H9 (cell line): ENCODE measurements around the gene MRPL9. TPM values are rescaled to one million over a fixed set of nuclear protein-coding genes. Genes with fewer than 3 reads are reported as not detected.

Experiments
- DNase-seq: peaks from one replicate; pipeline ENCODE4 v3.0.0-alpha.2; 2017
- H2AFZ ChIP-seq: one replicate; pipeline ENCODE4 v1.6.1; 2013; ENCODE audit warnings: mild to moderate bottlenecking, low read length, control low read depth, moderate library complexity
- H2AK5ac ChIP-seq: 2 replicates; pipeline ENCODE4 v1.6.1; 2013; ENCODE audit warnings: low read length, control low read depth, mixed read lengths; ENCODE audit not compliant: insufficient read length
- H2BK120ac ChIP-seq: one replicate; pipeline ENCODE4 v1.6.1; 2013; ENCODE audit warnings: low read depth, mild to moderate bottlenecking, low read length, control low read depth, inconsistent platforms; ENCODE audit not compliant: poor library complexity, severe bottlenecking
- H2BK12ac ChIP-seq: 2 replicates; pipeline ENCODE4 v1.6.1; 2013; ENCODE audit warnings: low read length, control low read depth, mixed read lengths, low read depth; ENCODE audit not compliant: insufficient read length
- H2BK15ac ChIP-seq: 2 replicates; pipeline ENCODE4 v1.6.1; 2013; ENCODE audit warnings: low read depth, low read length, control low read depth
- H2BK20ac ChIP-seq: one replicate; pipeline ENCODE4 v1.6.1; 2013; ENCODE audit warnings: low read depth, mild to moderate bottlenecking, low read length, control low read depth, inconsistent platforms; ENCODE audit not compliant: poor library complexity, severe bottlenecking
- H2BK5ac ChIP-seq: 2 replicates; pipeline ENCODE4 v1.6.1; 2013; ENCODE audit warnings: low read length, control low read depth, mixed read lengths; ENCODE audit not compliant: insufficient read length
- H3K14ac ChIP-seq: 2 replicates; pipeline ENCODE4 v1.6.1; 2013; ENCODE audit warnings: low read length, control low read depth; ENCODE audit not compliant: insufficient read depth
- H3K18ac ChIP-seq: 2 replicates; pipeline ENCODE4 v1.6.1; 2013; ENCODE audit warnings: low read depth, mild to moderate bottlenecking, mixed read lengths, low read length, control low read depth; ENCODE audit not compliant: insufficient read length
- H3K23ac ChIP-seq: 2 replicates; pipeline ENCODE4 v1.6.1; 2013; ENCODE audit warnings: low read length, control low read depth, mixed read lengths, low read depth; ENCODE audit not compliant: insufficient read length
- H3K23me2 ChIP-seq: 2 replicates; pipeline ENCODE4 v1.6.1; 2013; ENCODE audit warnings: low read depth, mild to moderate bottlenecking, mixed read lengths, low read length, control low read depth; ENCODE audit not compliant: insufficient read length, poor library complexity, severe bottlenecking
- H3K27ac ChIP-seq: 2 replicates; pipeline ENCODE4 v1.5.1; 2013; ENCODE audit warnings: low read length, control low read depth, mixed read lengths, low read depth; ENCODE audit not compliant: insufficient read length
- H3K27me3 ChIP-seq: 2 replicates; pipeline ENCODE4 v1.6.1; 2013; ENCODE audit warnings: low read length, control low read depth, inconsistent platforms; ENCODE audit not compliant: insufficient read depth
- H3K4ac ChIP-seq: 2 replicates; pipeline ENCODE4 v1.6.1; 2013; ENCODE audit warnings: low read depth, mild to moderate bottlenecking, control low read depth, inconsistent platforms, low read length, moderate library complexity
- H3K4me1 ChIP-seq: 2 replicates; pipeline ENCODE4 v1.6.1; 2013; ENCODE audit warnings: low read length, control low read depth, inconsistent platforms; ENCODE audit not compliant: insufficient read depth
- H3K4me2 ChIP-seq: 2 replicates; pipeline ENCODE4 v1.6.1; 2013; ENCODE audit warnings: low read length, control low read depth, mixed read lengths; ENCODE audit not compliant: insufficient read length, insufficient read depth
- H3K56ac ChIP-seq: 2 replicates; pipeline ENCODE4 v1.6.1; 2013; ENCODE audit warnings: low read depth, mild to moderate bottlenecking, mixed read lengths, low read length, control low read depth; ENCODE audit not compliant: insufficient read length
- H3K79me1 ChIP-seq: 2 replicates; pipeline ENCODE4 v1.6.1; 2013; ENCODE audit warnings: low read depth, mild to moderate bottlenecking, moderate library complexity, low read length, control low read depth, inconsistent platforms; ENCODE audit not compliant: insufficient read depth, poor library complexity, severe bottlenecking
- H3K79me2 ChIP-seq: 2 replicates; pipeline ENCODE4 v1.6.1; 2013; ENCODE audit warnings: low read length, control low read depth, inconsistent platforms; ENCODE audit not compliant: insufficient read depth
- H3K9ac ChIP-seq: 2 replicates; pipeline ENCODE4 v1.6.1; 2013; ENCODE audit warnings: low read length, control low read depth, mixed read lengths; ENCODE audit not compliant: insufficient read length; ENCODE audit errors: extremely low read depth
- H3K9me3 ChIP-seq: one replicate; pipeline ENCODE4 v1.6.1; 2013; ENCODE audit warnings: low read depth, low read length, inconsistent platforms; ENCODE audit not compliant: control insufficient read depth
- H3T11ph ChIP-seq: one replicate; pipeline ENCODE4 v1.6.1; 2013; ENCODE audit warnings: mild to moderate bottlenecking, low read length, control low read depth, inconsistent platforms
- H4K20me1 ChIP-seq: one replicate; pipeline ENCODE4 v1.6.1; 2013; ENCODE audit not compliant: control insufficient read depth, insufficient read length, insufficient read depth
- H4K5ac ChIP-seq: 2 replicates; pipeline ENCODE4 v1.6.1; 2013; ENCODE audit warnings: low read depth, mild to moderate bottlenecking, mixed read lengths, low read length, control low read depth; ENCODE audit not compliant: insufficient read length
- H4K8ac ChIP-seq: replicated peaks from 2 replicates; pipeline ENCODE4 v1.6.1; 2013; ENCODE audit warnings: low read length, control low read depth, mixed read lengths, low read depth; ENCODE audit not compliant: insufficient read length
- H4K91ac ChIP-seq: 2 replicates; pipeline ENCODE4 v1.6.1; 2013; ENCODE audit warnings: low read depth, mild to moderate bottlenecking, moderate library complexity, mixed read lengths, low read length, control low read depth; ENCODE audit not compliant: insufficient read length
- H3K27ac Mint-ChIP-seq, 3 experiments: 2 replicates in 2 of 3; 3 replicates in 1 of 3; pipeline ENCODE4 v1.8.0; 2020 to 2021; ENCODE audit warnings: mixed read lengths in 3 of 3, mild to moderate bottlenecking in 1 of 3, moderate library complexity in 1 of 3
- H3K27me3 Mint-ChIP-seq: 2 replicates; pipeline ENCODE4 v1.8.0; 2021; ENCODE audit warnings: low read depth, mild to moderate bottlenecking, moderate library complexity, mixed read lengths
- H3K36me3 Mint-ChIP-seq, 3 experiments: 2 replicates in 2 of 3; 3 replicates in 1 of 3; pipeline ENCODE4 v1.8.0; 2020 to 2021; ENCODE audit warnings: low read depth in 3 of 3, mixed read lengths in 3 of 3; ENCODE audit not compliant: insufficient read depth in 1 of 3
- H3K4me1 Mint-ChIP-seq, 2 experiments: 2 replicates each; pipeline ENCODE4 v1.8.0; 2020; ENCODE audit warnings: mixed read lengths in 2 of 2
- H3K4me3 Mint-ChIP-seq, 2 experiments: 2 replicates in 1 of 2; 3 replicates in 1 of 2; pipeline ENCODE4 v1.8.0; 2020 to 2021; ENCODE audit warnings: mild to moderate bottlenecking in 2 of 2, mixed read lengths in 2 of 2, moderate library complexity in 1 of 2
- H3K9me3 Mint-ChIP-seq, 2 experiments: 2 replicates in 1 of 2; 3 replicates in 1 of 2; pipeline ENCODE4 v1.8.0; 2020; ENCODE audit warnings: mild to moderate bottlenecking in 2 of 2, mixed read lengths in 2 of 2, moderate library complexity in 1 of 2
- WGBS: extraction: QIAGEN DNeasy Blood & Tissue Kit; methylation state at CpG from one replicate; pipeline ENCODE4 v1.1.7; 2013; ENCODE audit warnings: missing lambda C conversion rate, low lambda C conversion rate, mixed read lengths; ENCODE audit not compliant: insufficient read length; ENCODE audit errors: extremely low coverage; 5-methylcytosine and 5-hydroxymethylcytosine counted together
- total RNA-seq: library from RNA; stranded (reverse); gene quantifications from 2 replicates; pipeline ENCODE4 v1.2.1, GENCODE V29; 2021
- TF ChIP-seq, protein P1 (sequence below): fragments of 200-600 bp; sonication (generic); conservative IDR thresholded peaks from 3 replicates; pipeline ENCODE4 v1.8.0; 2021; ENCODE audit warnings: antibody characterized with exemption, mild to moderate bottlenecking

Gene MRPL9
- total RNA-seq, 1 experiment from 2014 or later, result 102 TPM

DNA sequence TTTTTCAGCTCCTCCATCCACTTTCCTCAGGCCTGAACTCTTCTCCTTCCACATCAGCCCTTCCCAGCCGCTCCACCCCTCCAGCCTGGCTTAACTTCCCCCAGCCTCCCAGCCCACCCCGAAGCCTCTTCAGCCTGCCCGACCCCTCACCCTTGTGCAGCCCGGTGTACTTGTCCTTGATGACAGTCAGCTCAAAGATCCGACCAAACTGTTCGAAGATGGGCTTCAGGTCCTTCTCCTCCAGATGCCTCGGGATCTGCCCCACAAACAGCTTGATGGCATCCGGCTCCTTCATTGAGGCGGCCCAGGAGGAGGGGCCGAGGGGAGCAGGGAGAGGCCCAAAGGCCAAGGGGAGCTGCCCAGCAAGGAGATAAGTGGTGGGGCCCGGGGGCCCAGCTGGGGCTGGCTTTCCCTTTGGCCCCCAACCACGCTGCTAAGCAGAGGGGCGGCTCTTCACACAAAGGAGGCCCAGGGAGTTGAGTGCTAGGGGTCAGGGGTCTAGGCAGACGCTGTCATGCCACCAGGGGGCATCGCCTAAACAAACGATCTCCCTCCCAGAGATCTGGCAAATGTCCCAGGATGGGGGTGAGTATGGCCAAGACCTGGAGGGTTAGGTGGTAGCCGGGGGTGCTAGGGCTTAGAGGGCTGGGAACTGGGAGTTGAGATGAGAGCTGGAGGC, 47.4 kb downstream of the MRPL9 start:
- H3K27ac ChIP-seq, result no peak overlapping the region
- no peak overlapping the region for H2AK5ac ChIP-seq
- Mint-ChIP-seq H3K36me3 (no peaks in the 10 kb centered on the region), H3K27me3 (peaks cover 47% of the 10 kb centered on the region), H3K4me3 (peak overlapping the region; percentile 62 to 82), H3K4me1 (peaks cover 51 to 59% of the 10 kb centered on the region in 2 experiments), H3K9me3 (no peaks in the 10 kb centered on the region), H3K27ac (no peak overlapping the region; a peak in 2 of 7 replicates)
- no peak overlapping the region for H4K8ac ChIP-seq
- H3K4ac ChIP-seq, result no peak overlapping the region
- H3K4me1 ChIP-seq, result 0 out of 2 replicates have a peak, but pooled peaks cover 4% of the 10 kb centered on the region
- H3K4me2 ChIP-seq, result peak overlapping the region; percentile 80
- peaks cover 14% of the 10 kb centered on the region for H3K23me2 ChIP-seq
- no peak overlapping the region for H3T11ph ChIP-seq
- TF ChIP-seq, protein P1, sequence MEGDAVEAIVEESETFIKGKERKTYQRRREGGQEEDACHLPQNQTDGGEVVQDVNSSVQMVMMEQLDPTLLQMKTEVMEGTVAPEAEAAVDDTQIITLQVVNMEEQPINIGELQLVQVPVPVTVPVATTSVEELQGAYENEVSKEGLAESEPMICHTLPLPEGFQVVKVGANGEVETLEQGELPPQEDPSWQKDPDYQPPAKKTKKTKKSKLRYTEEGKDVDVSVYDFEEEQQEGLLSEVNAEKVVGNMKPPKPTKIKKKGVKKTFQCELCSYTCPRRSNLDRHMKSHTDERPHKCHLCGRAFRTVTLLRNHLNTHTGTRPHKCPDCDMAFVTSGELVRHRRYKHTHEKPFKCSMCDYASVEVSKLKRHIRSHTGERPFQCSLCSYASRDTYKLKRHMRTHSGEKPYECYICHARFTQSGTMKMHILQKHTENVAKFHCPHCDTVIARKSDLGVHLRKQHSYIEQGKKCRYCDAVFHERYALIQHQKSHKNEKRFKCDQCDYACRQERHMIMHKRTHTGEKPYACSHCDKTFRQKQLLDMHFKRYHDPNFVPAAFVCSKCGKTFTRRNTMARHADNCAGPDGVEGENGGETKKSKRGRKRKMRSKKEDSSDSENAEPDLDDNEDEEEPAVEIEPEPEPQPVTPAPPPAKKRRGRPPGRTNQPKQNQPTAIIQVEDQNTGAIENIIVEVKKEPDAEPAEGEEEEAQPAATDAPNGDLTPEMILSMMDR, result peak; percentile 65
- H2BK20ac ChIP-seq, result no peak overlapping the region
- H3K14ac ChIP-seq, result no peak overlapping the region; the same call in 1 of the 2 replicates
- WGBS, result no CpG with 5 or more reads among the region's 17 CpGs
- no peak overlapping the region for H3K9ac ChIP-seq
- no peak overlapping the region for H3K23ac ChIP-seq
- H4K5ac ChIP-seq, result no peak overlapping the region
- H3K18ac ChIP-seq, result no peak overlapping the region
- no peaks in the 10 kb centered on the region for H3K9me3 ChIP-seq
- peak; percentile 78 for DNase-seq
- no peak overlapping the region for H2BK120ac ChIP-seq
- H3K27me3 ChIP-seq, result peaks cover 12% of the 10 kb centered on the region; the same call in 1 of the 2 replicates
- H2BK5ac ChIP-seq, result no peak overlapping the region
- H2BK12ac ChIP-seq, result no peak overlapping the region
- H2BK15ac ChIP-seq, result no peak overlapping the region
- H4K20me1 ChIP-seq, result no peaks in the 10 kb centered on the region
- H3K79me2 ChIP-seq, result no peaks in the 10 kb centered on the region
- H4K91ac ChIP-seq, result no peak overlapping the region
- H3K56ac ChIP-seq, result no peak overlapping the region
- H3K79me1 ChIP-seq, result no peaks in the 10 kb centered on the region
- H2AFZ ChIP-seq, result no peak overlapping the region
